Upper lobe of left lung (tissue), 4 donors: Measurements from ENCODE around the gene DALRD3.

Experiments
- CTCF ChIP-seq, 6 experiments: fragments of 450-650 bp in 4 of 6; fragments of 200-600 bp in 2 of 6; sonication (generic) in 2 of 6; IDR thresholded peaks; one replicate each; pipeline ENCODE4 v1.5.1; 2016 to 2019; ENCODE audit warnings: antibody characterized with exemption in 6 of 6
- EP300 ChIP-seq, 4 donors: sonication (generic); formaldehyde crosslinking; IDR thresholded peaks; one replicate each; pipeline ENCODE4 v1.5.1; 2017; ENCODE audit warnings: antibody characterized with exemption in 4 of 4, control low read depth in 2 of 4
- POLR2A ChIP-seq, 4 donors: fragments of 450-650 bp; IDR thresholded peaks; one replicate each; pipeline ENCODE4 v1.5.1; 2016 to 2017; ENCODE audit warnings: antibody characterized with exemption in 4 of 4, mild to moderate bottlenecking in 2 of 4

- TF ChIP-seq CTCF (IDR thresholded peaks at IDR 0.05) (no peak), EP300 (IDR thresholded peaks at IDR 0.05) (no peak), POLR2A (IDR thresholded peaks at IDR 0.05) (no peak)
Observed at GRCh38 chr3:48989126-48989795, 29.1 kb downstream of the DALRD3 start.
